Measurements from ENCODE around the gene FGF21.

FGF21 gene

GRCh38 chr19:48713864-48714755, 41.2 kb upstream of the FGF21 start (continued):
- TF ChIP-seq ZNF398 (tag by site-specific recombination; IDR thresholded peaks at IDR 0.05) = no peak
- TF ChIP-seq ELK4 (IDR thresholded peaks at IDR 0.05; ENCODE audit: borderline replicate concordance, low read depth, low read length) = no peak
- TF ChIP-seq ZIC2 (tag by site-specific recombination; IDR thresholded peaks at IDR 0.05) = no peak
- TF ChIP-seq ZSCAN18 (tag by site-specific recombination; IDR thresholded peaks at IDR 0.05) = no peak
- TF ChIP-seq ZNF132 (tag by site-specific recombination; IDR thresholded peaks at IDR 0.05; ENCODE audit: borderline replicate concordance) = no peak
- TF ChIP-seq ZNF426 (tag by site-specific recombination; IDR thresholded peaks at IDR 0.05) = no peak
- no peak for TF ChIP-seq AEBP2 (tag by site-specific recombination; IDR thresholded peaks at IDR 0.05; ENCODE audit: borderline replicate concordance)
- no peak for TF ChIP-seq SCRT1 (tag by site-specific recombination; IDR thresholded peaks at IDR 0.05; ENCODE audit: borderline replicate concordance)
- TF ChIP-seq TSHZ1 (tag by site-specific recombination; IDR thresholded peaks at IDR 0.05; ENCODE audit: borderline replicate concordance) = no peak
- no peak for TF ChIP-seq ZNF776 (tag by site-specific recombination; IDR thresholded peaks at IDR 0.05; ENCODE audit: borderline replicate concordance)
- no peak for TF ChIP-seq ZNF777 (tag by site-specific recombination; IDR thresholded peaks at IDR 0.05; ENCODE audit: borderline replicate concordance)
- no peak for TF ChIP-seq ZNF121 (tag by site-specific recombination; IDR thresholded peaks at IDR 0.05)
- no peak for TF ChIP-seq ZFP37 (tag by site-specific recombination; IDR thresholded peaks at IDR 0.05)
- no peak for TF ChIP-seq ZNF391 (tag by site-specific recombination; IDR thresholded peaks at IDR 0.05; ENCODE audit: borderline replicate concordance, low read depth)
- peak; percentile 61; the same call in 1 of the 2 replicates for TF ChIP-seq ZEB2 (tag by site-specific recombination; IDR thresholded peaks at IDR 0.05)
- no peak for TF ChIP-seq ZBTB11 (tag by site-specific recombination; conservative IDR thresholded peaks at IDR 0.05; ENCODE audit: low read depth)
- TF ChIP-seq TCF7L2 (IDR thresholded peaks at IDR 0.05; ENCODE audit: borderline replicate concordance, low read depth, low read length) = no peak
- no peak for TF ChIP-seq ZNF169 (tag by site-specific recombination; IDR thresholded peaks at IDR 0.05)
- no peak for TF ChIP-seq ZNF654 (tag by site-specific recombination; IDR thresholded peaks at IDR 0.05; ENCODE audit: low read depth)
- TF ChIP-seq ZNF354C (tag by site-specific recombination; IDR thresholded peaks at IDR 0.05; ENCODE audit: borderline replicate concordance, low read depth) = no peak
- no peak for TF ChIP-seq ZNF350 (tag by site-specific recombination; IDR thresholded peaks at IDR 0.05)
- TF ChIP-seq ZNF501 (tag by site-specific recombination; IDR thresholded peaks at IDR 0.05) = 0 out of 2 replicates have a peak, but pooled peaks have one; percentile 12
- peak; percentile 55 for TF ChIP-seq ZNF335 (tag by site-specific recombination; conservative IDR thresholded peaks at IDR 0.05)
- no peak for TF ChIP-seq YY2 (tag by site-specific recombination; IDR thresholded peaks at IDR 0.05)
- no peak for TF ChIP-seq ZNF266 (tag by site-specific recombination; IDR thresholded peaks at IDR 0.05; ENCODE audit: low read depth)
